GM08714 (cell line): ENCODE data around the gene ASB9.
"Not testable (repeated sequence)": the region's sequence is repeated elsewhere in the genome, so short reads cannot be mapped to it uniquely, and the experiment has no call there.

Experiments
- H3K4me3 ChIP-seq: fragments of 200-500 bp; sonication (Bioruptor generic); 2 replicates; pipeline ENCODE4 v1.5.1; 2014; ENCODE audit warnings: mild to moderate bottlenecking, low read length, inconsistent platforms
- ZNF274 ChIP-seq: IDR thresholded peaks from 2 replicates; pipeline ENCODE4 v1.6.1; 2012; ENCODE audit warnings: mild to moderate bottlenecking, low read depth, low read length

The ASB9 gene

DNA sequence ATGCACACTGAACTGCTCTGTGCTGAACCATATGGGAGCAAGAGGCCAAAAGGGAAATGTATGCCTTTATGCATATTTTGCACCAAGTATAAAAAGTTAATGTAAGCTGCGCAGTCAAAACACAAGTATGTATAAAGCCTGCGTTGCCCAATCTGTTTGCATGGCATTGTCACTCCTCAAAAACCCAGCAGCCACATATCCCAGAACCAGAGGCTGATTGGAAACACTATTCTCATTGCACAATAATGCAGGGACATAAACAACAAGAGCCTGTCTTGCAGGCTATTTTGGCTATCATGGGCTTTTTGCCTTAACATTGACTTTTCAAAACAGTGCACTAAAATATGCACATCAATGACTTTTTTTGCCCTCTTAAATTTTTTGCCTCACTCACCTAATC lies 5.1 kb upstream of the ASB9 start:
- H3K4me3 ChIP-seq, result no peak overlapping the region
- no peak for TF ChIP-seq ZNF274

DNA sequence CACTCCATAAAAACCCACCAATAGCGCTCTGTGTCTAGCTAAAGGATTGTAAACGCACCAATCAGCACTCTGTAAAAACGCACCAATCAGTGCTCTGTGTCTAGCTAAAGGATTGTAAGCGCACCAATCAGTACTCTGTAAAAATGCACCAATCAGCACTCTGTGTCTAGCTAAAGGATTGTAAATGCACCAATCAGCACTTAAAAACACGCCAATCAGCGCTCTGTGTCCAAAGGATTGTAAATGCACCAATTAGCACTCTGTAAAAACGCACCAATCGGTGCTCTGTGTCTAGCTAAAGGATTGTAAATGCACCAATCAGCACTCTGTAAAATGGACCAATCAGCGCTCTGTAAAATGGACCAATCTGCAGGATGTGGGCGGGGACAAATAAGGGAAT lies 3.4 kb upstream of the ASB9 start:
- H3K4me3 ChIP-seq, result not testable (repeated sequence)

GRCh38 chrX:15271757-15272156 lies 1.9 kb upstream of the ASB9 start:
- no peak for TF ChIP-seq ZNF274
- no peak overlapping the region for H3K4me3 ChIP-seq

- no peak for TF ChIP-seq ZNF274
- no peak overlapping the region for H3K4me3 ChIP-seq
These were observed 763 bp downstream of the ASB9 start for GRCh38 chrX:15269120-15269519.

- no peak for TF ChIP-seq ZNF274
- H3K4me3 ChIP-seq, result no peak overlapping the region
These were observed 15.0 kb downstream of the ASB9 start for GRCh38 chrX:15254852-15255251.

GRCh38 chrX:15245896-15246295 lies 24.0 kb downstream of the ASB9 start:
- H3K4me3 ChIP-seq, result no peak overlapping the region
- no peak for TF ChIP-seq ZNF274

DNA sequence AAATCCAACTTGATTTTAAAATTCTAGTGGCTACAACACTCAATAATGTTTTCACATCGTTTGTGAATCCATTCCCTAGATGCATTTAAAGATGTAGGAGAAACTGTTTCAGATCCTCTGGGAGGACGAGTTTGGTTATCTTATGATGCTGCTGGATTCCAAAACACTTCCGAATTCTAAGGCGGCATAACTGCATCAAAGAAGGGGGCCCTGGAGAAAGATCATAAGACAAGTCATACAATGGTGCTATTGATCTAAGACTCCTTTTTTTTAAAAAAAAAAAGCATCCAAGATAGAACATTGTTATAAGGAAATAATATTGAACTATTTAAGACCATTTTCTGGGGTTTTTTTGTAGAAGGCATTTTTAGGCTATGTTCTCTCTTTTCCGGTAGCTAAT lies 25.5 kb downstream of the ASB9 start:
- TF ChIP-seq ZNF274, result no peak
- H3K4me3 ChIP-seq, result no peak overlapping the region

DNA sequence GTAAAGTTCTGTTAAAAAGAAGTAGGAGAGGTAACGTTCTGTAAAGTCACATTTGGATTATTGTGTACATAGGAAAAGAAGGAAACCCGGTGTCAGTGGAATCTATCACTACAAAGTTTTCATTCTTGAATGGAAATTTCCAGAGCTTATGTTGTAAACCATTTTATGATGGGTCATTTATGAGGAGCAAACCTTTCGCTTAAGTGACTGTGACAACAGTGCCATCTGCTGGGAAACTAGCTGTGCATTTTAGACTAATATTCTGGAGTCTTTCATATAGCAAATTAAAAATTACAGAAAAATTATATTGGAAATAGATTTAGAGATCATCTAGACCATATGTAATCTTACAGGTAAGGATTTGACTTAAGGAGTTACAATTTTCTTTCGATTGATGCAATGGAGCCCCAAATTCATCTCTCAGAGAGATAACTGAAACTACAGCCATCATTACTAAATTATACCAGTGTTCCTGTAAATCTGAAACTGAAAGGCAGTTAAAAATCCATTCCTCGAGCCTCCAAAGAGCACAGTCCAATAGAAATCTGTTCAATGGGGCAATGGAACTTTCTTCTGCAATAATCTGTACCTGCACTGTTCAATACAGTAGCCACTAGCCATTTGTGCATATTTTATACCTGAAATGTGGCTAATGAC lies 26.9 kb downstream of the ASB9 start:
- H3K4me3 ChIP-seq, result no peak overlapping the region
- no peak for TF ChIP-seq ZNF274

- no peak for TF ChIP-seq ZNF274
- no peak overlapping the region for H3K4me3 ChIP-seq
These were observed 28.6 kb downstream of the ASB9 start for GRCh38 chrX:15241301-15241700.

DNA sequence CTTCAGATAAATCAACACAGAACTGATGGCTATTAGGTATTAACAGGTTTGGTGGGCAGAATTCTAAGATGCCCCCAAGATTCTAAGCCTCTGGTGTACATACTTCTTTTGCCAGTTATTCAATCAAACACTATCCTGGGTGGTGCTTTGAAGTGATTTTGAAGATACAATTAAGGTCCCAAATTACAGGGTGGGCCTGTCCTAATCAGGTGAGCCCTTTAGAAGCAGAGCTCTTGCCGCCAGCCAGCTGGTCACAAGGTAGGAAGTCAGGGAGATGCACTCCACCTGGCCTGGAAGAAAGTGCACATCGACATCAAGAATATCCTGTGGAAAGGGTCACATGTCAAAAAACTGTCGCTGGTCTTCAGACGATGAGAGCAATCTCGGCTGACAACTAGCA lies 29.5 kb downstream of the ASB9 start:
- TF ChIP-seq ZNF274, result no peak
- H3K4me3 ChIP-seq, result no peak overlapping the region

DNA sequence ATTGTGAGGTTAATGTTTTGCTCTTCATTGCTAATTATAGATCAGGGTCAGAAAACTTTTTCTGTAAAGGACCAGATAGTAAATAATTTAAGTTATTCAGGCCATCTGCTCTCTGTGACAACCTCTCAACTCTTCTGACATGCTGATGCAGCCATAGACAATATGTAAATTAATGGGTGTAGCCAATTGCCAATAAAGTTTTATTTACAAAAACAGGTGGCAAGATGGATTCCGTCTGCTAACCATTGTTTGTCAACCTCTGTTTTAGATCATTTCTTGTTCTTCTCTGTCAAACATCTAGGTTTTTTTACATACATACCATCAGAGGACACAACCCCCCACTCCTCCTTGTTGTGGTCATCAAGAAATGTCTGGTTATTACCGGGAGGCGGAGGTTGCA lies 33.7 kb downstream of the ASB9 start:
- TF ChIP-seq ZNF274, result no peak
- H3K4me3 ChIP-seq, result no peak overlapping the region

DNA sequence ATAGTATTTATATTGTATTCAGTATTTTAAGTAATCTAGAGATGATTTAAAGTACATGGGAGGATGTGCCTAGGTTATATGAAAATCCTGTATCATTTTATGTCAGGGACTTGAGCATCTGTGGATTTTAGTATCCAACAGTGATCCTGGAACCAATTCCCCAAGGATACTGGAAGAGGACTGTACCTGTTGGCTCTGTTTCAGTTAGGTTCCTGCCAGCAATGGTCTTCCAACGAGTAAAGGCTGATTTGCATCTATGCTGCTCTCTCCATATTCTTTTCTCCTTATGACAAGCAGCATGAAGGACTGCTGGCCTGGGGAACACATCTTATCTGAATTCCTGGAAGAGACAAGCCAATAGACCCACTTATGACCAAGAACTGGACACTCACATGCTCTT lies 34.9 kb downstream of the ASB9 start:
- no peak for TF ChIP-seq ZNF274
- H3K4me3 ChIP-seq, result no peak overlapping the region

DNA sequence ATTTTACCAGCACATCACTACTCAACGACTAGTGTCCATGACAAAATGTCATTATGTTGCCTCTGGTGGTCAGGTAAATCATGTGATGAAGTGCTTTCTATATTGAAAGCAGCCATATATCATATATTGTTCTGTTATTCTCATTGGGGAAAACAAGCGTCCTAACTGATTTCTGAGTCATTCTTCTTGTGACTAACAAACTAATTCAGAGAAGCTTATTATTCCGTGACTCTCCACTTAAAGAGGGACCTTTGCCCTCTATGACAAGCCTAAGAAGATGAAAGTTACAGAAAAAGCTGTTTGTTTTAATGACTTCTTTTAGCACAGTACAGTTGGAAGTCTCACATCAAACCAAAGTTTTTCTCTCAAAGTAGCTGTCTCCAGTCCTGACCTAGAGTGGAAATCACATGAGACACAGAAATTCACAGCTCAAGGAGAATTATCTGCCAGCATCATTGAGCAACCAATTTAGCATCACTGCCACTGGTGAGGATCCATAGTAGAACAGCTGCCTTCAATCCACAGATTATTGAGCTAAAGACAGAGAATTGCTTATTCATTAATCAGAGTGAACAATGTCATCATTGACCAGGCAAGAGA lies 36.4 kb downstream of the ASB9 start:
- TF ChIP-seq ZNF274, result no peak
- no peak overlapping the region for H3K4me3 ChIP-seq

DNA sequence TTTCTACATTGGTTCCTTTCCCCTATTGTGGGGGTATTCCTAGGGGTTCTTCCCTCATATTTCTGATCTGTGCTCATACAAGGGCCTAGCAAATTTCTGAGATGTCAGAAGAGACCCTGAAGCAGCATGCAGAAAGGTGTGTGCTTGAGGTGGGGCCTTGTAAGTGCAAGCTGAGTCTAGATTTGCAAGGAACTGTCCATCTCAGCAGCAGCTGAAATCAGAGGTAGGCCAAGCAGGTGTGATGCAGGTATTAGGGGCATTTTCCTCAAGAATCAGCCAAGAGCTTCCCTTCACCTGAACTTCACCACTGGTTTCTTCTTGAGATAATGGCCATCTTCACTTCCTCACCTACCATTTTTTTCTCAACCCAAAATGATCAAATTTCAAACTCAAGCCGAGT lies 45.1 kb downstream of the ASB9 start:
- TF ChIP-seq ZNF274, result no peak
- no peak overlapping the region for H3K4me3 ChIP-seq

- TF ChIP-seq ZNF274, result no peak
- no peak overlapping the region for H3K4me3 ChIP-seq
These were observed 48.6 kb downstream of the ASB9 start for GRCh38 chrX:15221321-15221720.

DNA sequence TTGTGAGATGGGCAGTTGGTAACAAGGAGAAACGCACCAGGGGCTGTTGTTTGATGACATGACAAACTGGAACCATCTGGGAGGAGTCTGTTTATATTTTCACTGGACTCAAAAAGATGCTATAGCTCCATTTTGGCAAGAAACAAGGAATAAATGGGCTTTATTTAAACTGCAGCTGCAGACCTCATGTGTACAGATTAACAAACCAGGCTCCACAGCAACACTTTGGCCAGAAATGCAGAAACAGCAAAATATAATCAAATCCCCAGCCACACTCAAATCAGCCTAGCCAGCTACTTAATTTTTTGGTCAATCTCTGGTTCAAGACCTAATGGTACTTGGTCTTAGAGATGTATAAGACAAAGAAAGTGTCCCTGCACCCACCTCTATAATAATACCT lies 52.7 kb downstream of the ASB9 start:
- no peak for TF ChIP-seq ZNF274
- no peak overlapping the region for H3K4me3 ChIP-seq
